GM12864 (cell line): ENCODE results near the gene HDAC10.

Experiments used
- DNase-seq: peaks from one replicate; pipeline ENCODE4 v3.0.0-alpha.2; 2011; ENCODE audit warnings: low read depth
- H3K4me3 ChIP-seq: 2 replicates; pipeline ENCODE4 v1.5.1; 2011; ENCODE audit warnings: mild to moderate bottlenecking, low read depth, low read length, control low read depth
- CTCF ChIP-seq: IDR thresholded peaks from 2 replicates; pipeline ENCODE4 v1.5.1; 2011; ENCODE audit warnings: low read depth, mild to moderate bottlenecking, moderate library complexity, low read length, control low read depth, inconsistent platforms; ENCODE audit errors: missing control alignments

HDAC10 gene

DNA sequence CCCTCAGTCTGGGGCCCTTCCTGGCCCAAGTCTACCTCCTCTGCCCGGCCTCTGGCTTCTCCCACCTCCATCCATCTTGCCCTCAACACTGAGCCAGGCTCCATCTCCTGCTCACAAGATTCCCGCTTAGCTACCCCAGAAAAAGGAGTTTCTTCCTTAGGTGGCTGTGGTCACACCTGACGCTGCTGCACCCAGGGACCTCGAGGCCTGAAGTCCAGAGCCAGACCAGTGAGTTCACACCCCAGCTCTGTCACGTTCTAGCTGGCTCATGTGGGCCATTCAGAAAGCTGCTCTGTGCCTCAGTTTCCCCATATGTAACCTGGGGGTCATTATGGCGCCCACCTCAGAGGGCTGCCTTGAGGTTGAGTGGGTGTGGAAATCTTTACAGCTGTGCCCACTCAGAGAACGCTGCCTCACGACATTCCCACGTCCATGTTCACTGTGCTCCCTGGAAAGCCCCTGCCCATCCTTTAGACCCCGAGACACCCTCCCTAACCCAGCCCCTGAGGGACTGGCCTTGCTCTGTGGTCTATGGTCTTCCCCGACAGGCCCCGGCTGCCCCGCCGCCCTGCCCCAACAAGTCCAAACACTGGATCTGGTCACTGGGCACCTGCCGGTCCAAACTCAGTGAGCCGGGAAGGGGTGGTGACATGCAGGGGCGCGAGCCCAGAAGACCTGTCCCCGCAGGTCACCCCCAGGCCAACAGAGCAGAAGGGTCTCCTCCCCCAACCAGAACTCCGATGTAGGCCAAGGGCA, 46.6 kb upstream of the HDAC10 start:
- DNase-seq, result no peak
- no peak overlapping the region for H3K4me3 ChIP-seq
- no peak for TF ChIP-seq CTCF

- DNase-seq, result no peak
- H3K4me3 ChIP-seq, result no peak overlapping the region
- no peak for TF ChIP-seq CTCF
These were observed 45.8 kb upstream of the HDAC10 start for GRCh38 chr22:50296658-50297490.

DNA sequence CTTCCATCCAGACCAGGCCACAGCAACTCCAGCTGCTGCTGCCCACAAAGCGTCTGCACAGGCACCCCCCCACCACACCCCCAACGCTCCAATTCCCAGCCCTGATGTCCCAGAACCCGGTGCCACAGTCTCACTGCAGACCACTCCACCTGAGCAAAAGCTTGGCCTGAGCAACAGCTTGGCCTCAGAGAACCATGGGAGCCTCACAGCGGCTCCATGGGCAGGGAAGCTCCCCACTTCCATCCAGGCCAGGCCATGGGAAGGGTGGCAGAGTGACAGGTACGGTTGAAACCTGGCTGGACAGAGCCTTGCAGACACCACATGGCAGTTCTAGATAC, 43.2 kb upstream of the HDAC10 start:
- no peak for DNase-seq
- no peak for TF ChIP-seq CTCF
- H3K4me3 ChIP-seq, result no peak overlapping the region

DNA sequence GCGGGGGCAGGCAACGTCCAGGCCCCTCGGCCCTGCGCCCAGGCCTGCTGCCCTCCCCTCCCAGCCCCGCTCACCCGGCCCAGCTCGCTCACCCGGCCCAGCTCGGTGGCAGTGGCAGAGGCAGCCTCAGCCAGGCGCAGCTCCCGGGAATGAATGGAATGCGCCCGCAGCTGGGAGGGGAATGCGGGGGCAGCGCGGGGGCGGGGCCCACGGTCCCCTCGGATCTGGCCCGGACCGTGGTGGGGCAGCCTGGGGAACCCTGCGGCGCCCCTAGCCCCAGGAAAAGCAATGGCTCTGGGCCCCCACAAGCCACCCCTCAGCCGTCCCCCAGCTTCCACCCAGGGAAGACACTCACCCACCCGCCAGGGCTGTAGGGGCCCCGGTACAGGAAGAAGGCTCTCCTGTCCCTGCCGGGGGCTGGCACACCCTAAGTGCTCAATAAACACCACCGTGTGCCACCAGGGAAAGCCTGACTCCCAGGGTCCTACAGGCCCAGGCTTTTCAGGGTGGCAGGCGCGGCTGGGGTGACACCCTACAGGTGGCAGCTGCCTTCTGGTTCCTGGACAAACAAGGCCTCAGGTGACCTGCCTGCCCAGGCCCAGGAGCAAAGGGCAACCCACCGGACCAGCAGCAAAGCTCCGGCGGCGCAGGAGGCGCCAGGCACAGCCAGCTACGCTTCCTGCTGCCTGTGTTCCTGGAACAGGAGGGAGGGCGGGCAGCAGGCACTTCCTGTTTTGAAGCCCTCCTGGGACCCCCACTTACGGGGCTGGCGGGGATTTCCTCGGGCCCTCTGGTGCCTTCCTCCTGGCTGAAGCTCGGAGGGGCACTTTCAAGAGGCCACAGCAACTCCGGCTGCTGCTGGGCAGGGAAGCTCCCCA, 42.6 kb upstream of the HDAC10 start:
- no peak for TF ChIP-seq CTCF
- DNase-seq, result no peak
- no peak overlapping the region; the same call in 1 of the 2 replicates for H3K4me3 ChIP-seq

DNA sequence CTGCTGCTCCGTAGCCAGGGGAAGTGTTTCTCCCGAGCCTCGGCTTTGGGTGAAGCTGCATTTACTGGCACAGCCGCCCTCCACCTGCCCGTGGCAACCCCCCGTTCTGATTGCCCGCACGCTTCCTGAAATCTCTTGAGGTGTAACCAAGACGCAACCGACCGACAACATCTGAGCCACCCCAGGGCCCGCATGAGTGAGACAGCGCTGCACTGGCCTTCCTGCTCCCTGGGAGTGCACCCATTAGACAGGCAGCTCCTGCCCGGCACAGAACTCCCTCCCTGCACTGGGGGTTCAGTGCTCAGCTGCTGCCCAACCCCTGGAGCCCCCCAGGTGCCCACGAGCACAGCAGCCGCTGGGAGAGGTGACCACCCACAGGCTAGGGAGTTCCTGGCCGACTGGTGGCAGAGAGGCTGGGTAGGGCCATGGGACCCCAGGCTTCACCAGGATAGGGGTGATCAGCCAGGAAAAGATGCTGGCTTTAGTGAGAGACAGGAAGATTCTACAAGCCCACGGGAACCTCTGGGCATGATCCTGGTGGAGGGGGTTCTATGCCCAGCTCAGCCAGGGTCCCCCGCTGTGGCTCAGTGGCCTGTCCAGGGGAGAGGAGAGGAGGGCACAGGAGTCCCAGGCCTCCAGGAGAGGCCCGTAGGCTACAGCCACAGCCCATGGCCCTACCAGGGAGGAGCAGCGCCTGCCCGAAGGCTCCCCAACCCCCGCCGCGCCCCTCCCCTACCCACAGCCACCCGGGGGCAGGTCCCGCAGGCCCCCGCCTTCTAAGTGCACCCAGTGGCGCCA, 41.8 kb upstream of the HDAC10 start:
- TF ChIP-seq CTCF, result no peak
- H3K4me3 ChIP-seq, result peak overlapping the region; percentile 3; the same call in 1 of the 2 replicates
- DNase-seq, result no peak
